GM10266 (cell line): ENCODE results near the gene CAMSAP3.
A peak's percentile ranks its signal among the peaks of the same experiment; 100 is the strongest.

Experiments
- DNase-seq: peaks from one replicate; pipeline ENCODE4 v3.0.0; 2012; ENCODE audit errors: extremely low spot score
- TF ChIP-seq, protein P1 (sequence below): IDR thresholded peaks from 2 replicates; pipeline ENCODE4 v1.5.1; 2012; ENCODE audit warnings: mild to moderate bottlenecking, low read depth; ENCODE audit not compliant: control insufficient read depth, insufficient read depth; ENCODE audit errors: missing control alignments

Gene CAMSAP3

DNA sequence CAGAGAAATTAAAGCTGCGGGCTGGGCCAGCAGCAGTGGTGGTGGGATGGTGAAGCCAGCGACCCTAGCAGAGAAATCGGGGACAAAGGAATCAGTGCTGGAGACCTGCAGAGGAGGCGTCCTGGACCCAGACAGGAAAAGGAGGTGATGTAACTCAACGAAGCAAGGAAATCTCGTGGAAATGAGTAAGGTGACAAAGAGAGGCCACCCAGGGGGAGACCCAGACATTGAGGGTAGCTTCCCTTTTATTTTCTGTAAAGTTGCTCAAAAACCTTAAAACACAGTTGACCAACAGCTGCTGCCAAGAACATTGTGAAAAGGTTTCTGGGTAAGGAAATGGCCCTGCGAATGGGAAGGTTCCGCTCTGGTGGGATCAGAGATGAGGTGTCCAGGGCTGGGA is 59.9 kb downstream of the CAMSAP3 start:
- no peak for DNase-seq
- TF ChIP-seq, protein P1, sequence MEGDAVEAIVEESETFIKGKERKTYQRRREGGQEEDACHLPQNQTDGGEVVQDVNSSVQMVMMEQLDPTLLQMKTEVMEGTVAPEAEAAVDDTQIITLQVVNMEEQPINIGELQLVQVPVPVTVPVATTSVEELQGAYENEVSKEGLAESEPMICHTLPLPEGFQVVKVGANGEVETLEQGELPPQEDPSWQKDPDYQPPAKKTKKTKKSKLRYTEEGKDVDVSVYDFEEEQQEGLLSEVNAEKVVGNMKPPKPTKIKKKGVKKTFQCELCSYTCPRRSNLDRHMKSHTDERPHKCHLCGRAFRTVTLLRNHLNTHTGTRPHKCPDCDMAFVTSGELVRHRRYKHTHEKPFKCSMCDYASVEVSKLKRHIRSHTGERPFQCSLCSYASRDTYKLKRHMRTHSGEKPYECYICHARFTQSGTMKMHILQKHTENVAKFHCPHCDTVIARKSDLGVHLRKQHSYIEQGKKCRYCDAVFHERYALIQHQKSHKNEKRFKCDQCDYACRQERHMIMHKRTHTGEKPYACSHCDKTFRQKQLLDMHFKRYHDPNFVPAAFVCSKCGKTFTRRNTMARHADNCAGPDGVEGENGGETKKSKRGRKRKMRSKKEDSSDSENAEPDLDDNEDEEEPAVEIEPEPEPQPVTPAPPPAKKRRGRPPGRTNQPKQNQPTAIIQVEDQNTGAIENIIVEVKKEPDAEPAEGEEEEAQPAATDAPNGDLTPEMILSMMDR, result no peak

DNA sequence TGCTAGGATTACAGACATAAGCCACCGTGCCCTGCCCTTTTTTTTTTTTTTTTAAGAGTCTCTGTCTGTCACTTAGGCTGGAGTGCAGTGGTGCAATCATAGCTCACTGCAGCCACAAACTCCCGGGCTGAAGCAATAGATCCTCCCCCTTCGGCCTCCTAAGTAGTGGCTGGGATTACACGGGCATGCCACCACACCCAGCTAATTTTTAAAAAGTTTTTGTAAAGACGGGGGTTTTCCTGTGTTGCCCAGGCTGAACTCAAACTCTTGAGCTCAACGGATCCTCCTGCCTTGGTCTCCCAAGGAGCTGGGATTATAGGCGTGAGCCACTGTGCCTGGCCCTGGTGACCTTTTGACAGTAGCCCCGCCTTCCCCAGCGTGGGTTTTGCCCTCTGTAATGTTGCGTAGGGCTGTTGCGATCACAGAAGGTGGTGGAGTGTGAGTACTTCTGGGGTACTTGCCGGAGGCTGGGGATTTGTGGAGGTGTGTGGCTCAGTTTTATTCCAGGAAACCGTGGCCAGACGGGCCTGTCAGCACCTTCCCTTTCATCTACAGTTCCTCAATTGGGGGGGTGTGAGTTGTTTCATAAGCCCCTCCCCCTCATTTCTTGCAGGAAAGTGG is 61.6 kb downstream of the CAMSAP3 start:
- TF ChIP-seq, protein P1, result no peak
- no peak for DNase-seq

DNA sequence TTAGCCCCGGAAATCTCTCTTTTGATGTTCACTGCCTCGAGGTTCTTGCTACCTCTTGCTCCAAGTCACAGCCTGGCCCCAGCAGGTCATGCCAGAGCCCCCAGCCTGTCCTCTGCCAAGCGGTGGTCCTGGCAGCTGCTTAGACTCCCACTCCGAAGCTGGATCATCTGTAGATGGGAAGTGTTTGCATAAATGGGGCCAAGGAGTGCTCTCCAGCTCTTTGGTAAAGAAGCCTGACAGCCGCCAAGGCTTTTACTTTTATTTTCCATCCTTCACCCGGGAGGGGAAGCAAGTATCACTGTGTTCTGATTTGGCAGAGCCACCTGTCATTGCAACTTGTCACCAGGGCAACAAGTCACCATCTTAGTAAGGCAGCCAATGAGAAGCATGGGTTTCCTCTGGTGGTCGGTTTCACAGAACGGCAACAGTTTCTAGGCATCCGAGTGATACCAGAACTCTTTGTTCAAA is 62.6 kb downstream of the CAMSAP3 start:
- TF ChIP-seq, protein P1, result no peak
- peak; percentile 94 for DNase-seq

DNA sequence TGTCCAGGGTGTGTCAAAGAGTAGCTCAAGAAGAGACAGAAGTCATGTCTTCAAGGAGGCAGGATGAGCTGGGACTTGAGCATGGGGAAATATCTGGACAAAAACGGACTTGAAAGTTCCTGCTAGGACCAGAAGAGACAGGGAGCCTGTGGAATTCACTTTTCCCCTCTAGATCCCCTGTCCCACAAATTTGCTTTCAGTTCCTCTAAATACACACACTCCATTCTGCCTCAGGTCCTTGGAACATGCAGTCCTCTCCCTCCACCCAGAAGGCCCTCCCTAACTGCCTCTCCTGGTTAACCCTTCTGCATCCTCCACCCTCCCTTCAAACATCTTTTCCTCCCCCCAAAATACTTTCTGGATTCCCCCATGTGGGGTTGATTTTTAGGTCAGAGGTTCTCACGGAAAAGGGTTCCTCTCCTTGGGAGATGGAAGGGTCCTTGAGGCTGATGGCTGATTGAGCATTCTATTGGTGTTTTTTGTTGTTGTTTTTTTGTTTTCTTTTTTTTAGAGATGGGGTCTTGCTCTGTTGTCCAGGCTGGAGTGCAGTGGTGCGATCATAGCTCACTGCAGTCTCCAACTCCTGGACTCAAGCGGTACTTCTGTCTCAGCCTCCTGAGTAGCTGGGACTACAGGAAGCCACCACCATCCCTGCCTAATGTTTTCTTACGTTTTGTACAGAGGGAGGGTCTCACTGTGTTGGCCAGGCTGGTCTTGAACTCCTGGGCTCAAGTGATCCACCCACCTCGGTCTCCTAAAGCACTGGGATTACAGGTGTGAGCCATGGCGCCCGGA is 66.3 kb downstream of the CAMSAP3 start:
- no peak for DNase-seq
- TF ChIP-seq, protein P1, result no peak

DNA sequence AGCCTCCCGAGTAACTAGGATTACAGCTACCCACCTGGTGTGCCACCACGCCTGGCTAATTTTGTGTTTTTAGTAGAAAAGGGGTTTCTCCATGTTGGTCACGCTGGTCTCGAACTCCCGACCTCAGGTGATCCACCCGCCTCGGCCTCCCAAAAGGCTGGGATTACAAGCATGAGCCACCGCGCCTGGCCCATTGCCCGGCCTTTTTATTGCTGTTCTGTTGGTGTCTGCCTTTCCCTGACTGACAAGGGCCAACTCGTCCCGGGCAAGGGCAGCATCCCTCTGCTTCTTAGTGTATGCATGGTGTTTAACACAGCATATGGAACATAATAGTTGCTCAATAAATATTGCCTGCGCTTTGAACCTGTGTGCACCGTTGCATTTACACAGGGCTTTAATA is 67.0 kb downstream of the CAMSAP3 start:
- TF ChIP-seq, protein P1, result no peak
- DNase-seq, result no peak

GRCh38 chr19:7663706-7664105 is 68.0 kb downstream of the CAMSAP3 start:
- DNase-seq, result no peak
- TF ChIP-seq, protein P1, result no peak

- no peak for DNase-seq
- TF ChIP-seq, protein P1, result no peak
These were observed 69.4 kb downstream of the CAMSAP3 start for GRCh38 chr19:7665076-7665475.
